GM12878 (cell line): ENCODE data around the gene TRAF3IP1.

Experiments used
- ELK1 ChIP-seq: IDR thresholded peaks from 2 replicates; pipeline ENCODE4 v1.6.1; 2012; ENCODE audit warnings: low read depth, low read length, improper control_type of control experiment
- EP300 ChIP-seq, 2 experiments: fragments of 150-350 bp in 1 of 2; IDR thresholded peaks; 2 replicates each; pipeline ENCODE4 v1.6.1; 2011 to 2012; ENCODE audit warnings: low read depth in 2 of 2, low read length in 2 of 2, borderline replicate concordance in 1 of 2, improper control_type of control experiment in 1 of 2, inconsistent platforms in 1 of 2; ENCODE audit not compliant: control insufficient read depth in 1 of 2
- FOXK2 ChIP-seq: fragments of 450-650 bp; IDR thresholded peaks from 2 replicates; pipeline ENCODE4 v1.6.1; 2017; ENCODE audit warnings: mild to moderate bottlenecking, moderate library complexity
- RBBP5 ChIP-seq: fragments of 200-600 bp; sonication (generic); conservative IDR thresholded peaks from 2 replicates; pipeline ENCODE4 v1.6.1; 2016
- SIN3A ChIP-seq: IDR thresholded peaks from 2 replicates; pipeline ENCODE4 v1.6.1; 2012; ENCODE audit warnings: low read depth, low read length, improper control_type of control experiment
- TAF1 ChIP-seq: IDR thresholded peaks from 2 replicates; pipeline ENCODE4 v1.6.1; 2011; ENCODE audit warnings: mild to moderate bottlenecking, low read depth, low read length, borderline replicate concordance
- YY1 ChIP-seq: IDR thresholded peaks from 2 replicates; pipeline ENCODE4 v1.6.1; 2011; ENCODE audit warnings: low read depth, mild to moderate bottlenecking, low read length
- ZBTB33 ChIP-seq: fragments of 450-650 bp; IDR thresholded peaks from 2 replicates; pipeline ENCODE4 v1.6.1; 2017; ENCODE audit warnings: mild to moderate bottlenecking
- ZBTB40 ChIP-seq: fragments of 450-650 bp; IDR thresholded peaks from 2 replicates; pipeline ENCODE4 v1.6.1; 2016; ENCODE audit warnings: mild to moderate bottlenecking, moderate library complexity, borderline replicate concordance

- TF ChIP-seq ZBTB40 (no peak), EP300 (IDR thresholded peaks at IDR 0.05; ENCODE audit: borderline replicate concordance in 1 of 2, control insufficient read depth in 1 of 2, low read depth in 2 of 2, low read length in 2 of 2) (no peak), ZBTB33 (no peak), ELK1 (no peak), RBBP5 (no peak), SIN3A (no peak), FOXK2 (no peak), YY1 (no peak), TAF1 (no peak)
Observed at GRCh38 chr2:238337846-238338245, 17.5 kb downstream of the TRAF3IP1 start.
